SW 1271 (cell line): ENCODE data around the gene RASSF8.
A peak's percentile ranks its signal among the peaks of the same experiment; 100 is the strongest.

Experiments
- DNase-seq, 2 experiments: peaks; one replicate each; lab custom pipeline; 2025; lab: John Stamatoyannopoulos, UW

The RASSF8 gene

DNA sequence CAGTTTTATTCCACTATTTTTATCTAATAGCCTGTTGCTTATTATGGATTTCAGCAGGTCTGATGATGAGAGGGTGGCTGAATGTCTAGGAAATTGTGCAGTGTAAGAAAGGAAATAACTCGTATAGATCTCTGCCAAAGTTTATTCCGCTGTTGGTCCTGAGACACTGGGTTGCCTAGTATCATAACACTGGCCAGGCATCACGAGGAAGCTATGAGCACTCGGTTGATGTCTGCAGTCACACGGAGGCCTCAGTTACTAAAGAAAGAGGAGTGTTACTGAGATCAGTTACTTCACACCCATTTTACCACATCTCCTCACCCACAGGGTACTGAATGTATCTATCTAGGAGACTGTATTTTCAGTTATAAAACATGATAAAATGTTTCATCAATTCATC is 144.5 kb downstream of the RASSF8 start:
- DNase-seq, result no peak

- DNase-seq, result no peak
Measured at GRCh38 chr12:26106347-26106746, 147.9 kb downstream of the RASSF8 start.

DNA sequence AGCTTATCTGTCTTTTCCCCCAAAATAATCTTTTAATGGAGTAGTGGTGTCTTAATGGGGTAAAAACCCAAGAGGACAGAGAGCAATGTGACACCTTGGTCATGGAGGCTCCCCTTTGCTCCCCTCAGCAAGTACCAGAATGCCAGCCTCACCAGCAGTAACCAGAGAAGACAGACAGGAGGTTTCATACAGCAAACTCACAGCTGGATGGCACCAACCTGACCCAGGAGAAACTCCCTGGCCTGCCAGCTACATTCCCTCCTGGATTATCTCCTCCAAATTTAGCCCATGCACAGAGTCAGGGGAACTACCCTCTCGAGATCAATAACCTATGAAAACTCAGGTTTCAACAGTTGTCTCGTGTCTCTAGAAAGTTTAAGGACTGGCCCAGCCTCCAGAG is 150.4 kb downstream of the RASSF8 start:
- DNase-seq, result no peak

- no peak for DNase-seq
Measured at GRCh38 chr12:26109343-26109881, 150.9 kb downstream of the RASSF8 start.

DNA sequence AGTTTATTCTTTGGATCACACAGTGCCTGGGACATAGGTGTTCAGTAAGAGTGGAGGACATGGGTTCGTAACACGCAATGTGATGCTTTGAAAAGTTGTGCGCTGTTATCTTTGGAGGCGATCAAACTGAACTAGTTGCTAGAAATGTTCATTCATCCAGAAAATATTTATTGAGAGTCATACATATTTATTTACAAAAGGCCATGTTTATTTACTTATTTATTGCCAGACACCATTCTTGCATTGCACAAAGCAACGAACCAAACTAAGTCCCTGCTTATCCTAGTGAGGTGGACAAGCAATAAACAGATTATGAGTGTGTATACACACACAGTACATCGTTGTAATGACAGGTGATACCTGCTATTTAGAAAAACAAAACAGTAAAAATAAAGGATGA is 153.8 kb downstream of the RASSF8 start:
- no peak for DNase-seq

DNA sequence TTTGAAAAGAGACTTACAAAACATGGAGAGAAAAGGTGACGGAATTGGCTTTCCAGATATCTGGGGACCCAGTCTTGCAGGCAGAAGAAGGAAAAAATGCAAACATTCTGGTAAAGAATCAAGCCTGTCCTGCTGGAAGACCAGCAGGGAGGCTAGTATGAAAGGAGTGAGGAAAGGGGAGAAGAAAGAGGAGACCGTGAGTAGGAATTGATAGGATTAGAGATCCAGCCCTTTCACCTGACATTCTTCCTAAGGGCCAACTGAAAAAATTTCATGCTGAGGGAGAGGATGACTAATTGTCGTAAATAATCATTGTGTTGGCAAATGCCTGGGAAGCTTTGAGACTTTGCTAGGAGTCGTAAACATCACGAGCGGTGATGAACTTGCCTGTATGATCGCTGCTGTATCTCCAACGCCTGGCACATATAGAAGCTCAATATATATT is 154.2 kb downstream of the RASSF8 start:
- DNase-seq, result no peak

- no peak for DNase-seq
Measured at GRCh38 chr12:26113181-26113654, 154.7 kb downstream of the RASSF8 start.

DNA sequence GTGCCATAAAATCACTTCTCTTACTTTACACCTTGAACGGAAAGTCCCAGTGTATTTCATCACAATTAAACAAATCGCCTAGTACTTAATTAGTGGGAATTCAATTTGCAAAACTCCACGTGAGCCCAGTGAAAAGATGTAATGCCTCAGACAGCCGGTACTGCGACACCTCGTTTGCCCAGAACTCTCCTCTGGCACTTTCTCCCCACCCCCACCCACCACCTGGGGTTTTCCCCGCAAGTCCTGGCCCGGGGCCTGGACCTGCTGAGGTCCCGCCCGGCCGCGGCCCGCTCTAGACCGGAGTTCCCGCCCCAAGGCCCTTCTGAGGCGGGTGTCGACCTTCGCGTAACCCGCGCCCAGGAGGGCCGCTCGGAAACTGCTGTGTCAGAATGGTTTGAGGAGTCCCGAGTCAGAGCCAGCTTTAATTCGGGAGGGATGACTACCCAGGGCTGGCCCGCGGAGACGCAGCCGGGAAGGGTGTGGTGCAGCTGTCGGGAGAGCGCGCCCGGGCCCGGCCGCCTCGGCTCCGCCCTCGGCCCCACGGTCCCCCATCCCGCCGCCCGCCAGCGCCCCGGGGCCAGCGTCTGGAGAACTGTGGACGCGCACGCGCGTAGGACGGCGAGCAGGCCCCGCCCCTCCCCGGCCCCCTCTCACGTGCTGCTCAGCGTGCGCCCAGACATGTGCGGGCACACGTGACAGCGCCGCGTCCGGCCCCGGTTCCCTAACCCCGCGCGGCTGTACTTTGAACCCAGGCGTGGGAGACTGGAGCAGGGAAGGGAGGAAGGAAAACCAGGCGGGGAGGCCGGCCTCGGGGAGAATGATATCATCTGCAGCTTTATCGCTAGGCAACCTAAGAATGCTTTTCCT is 155.6 kb downstream of the RASSF8 start:
- peak; percentile 74 to 84 for DNase-seq

- no peak for DNase-seq
Measured at GRCh38 chr12:26114720-26115401, 156.4 kb downstream of the RASSF8 start.

DNA sequence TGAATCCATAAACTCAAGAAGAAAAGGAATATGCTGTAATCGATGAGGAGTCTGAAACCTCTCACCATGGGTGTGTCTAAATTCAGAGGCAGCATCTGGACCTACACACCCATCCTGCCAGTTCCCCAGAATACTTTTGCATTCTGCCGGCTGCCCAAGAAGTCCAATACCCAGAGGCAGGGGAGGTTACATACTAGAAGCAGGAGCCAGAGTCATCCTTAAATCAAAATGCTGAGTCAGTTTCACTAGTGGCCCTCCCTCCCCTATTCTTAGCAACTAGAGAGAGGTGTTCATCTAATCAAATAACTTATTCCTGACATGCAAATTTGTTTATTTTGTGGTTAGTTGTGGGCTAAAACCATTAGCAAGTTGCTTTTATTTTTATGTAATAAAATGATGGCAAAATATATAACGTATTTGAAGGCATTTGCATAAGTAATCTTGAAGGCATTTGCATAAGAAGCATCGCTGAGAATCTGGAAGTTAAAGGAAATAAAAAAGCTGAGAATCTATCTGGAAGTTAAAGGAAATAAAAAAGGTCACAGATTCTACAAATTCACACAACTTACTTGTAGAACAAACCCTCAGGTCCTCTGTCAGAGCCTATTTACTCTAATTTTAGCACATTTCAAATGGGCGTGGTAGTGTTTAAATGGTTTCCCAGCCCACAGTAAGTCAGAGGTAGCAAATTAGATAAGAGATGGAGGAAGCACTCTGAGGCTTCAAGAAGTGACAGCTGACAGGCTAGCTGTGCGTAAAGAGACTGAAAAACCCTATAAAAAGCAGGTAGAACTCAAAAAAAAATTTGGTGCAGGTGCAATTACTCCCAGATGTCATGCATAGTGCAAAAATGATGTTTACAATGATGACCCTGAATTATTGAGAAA is 158.6 kb downstream of the RASSF8 start:
- no peak for DNase-seq

- DNase-seq, result no peak
Measured at GRCh38 chr12:26118308-26118707, 159.8 kb downstream of the RASSF8 start.

DNA sequence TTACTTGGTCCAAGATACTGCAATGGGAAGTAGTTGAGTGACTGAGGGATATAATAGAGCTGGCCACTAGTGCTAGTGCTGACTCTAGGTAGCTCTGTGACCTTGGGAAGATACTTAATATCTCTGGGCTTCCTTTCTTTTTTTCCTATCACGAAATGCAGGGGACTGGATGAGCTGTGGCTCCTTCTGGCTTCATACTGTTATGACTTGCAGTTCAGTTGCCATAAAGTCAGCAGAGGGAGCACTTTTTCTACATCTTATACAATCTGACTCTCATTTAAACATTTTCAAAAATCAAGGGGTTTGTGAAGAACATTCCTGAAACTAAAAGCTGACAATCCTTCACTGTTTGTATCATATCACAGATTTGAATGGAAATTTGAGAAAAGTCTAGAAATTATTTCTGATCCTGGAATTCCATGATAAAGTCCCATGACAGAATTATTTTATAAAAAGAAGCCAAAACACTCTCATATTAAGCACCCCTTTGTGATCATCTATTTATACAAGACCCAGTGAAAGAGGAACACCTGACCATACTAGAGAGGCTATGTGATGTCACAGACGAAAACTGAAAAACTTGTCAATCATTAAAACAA is 161.0 kb downstream of the RASSF8 start:
- DNase-seq, result peak; percentile 32 to 85

DNA sequence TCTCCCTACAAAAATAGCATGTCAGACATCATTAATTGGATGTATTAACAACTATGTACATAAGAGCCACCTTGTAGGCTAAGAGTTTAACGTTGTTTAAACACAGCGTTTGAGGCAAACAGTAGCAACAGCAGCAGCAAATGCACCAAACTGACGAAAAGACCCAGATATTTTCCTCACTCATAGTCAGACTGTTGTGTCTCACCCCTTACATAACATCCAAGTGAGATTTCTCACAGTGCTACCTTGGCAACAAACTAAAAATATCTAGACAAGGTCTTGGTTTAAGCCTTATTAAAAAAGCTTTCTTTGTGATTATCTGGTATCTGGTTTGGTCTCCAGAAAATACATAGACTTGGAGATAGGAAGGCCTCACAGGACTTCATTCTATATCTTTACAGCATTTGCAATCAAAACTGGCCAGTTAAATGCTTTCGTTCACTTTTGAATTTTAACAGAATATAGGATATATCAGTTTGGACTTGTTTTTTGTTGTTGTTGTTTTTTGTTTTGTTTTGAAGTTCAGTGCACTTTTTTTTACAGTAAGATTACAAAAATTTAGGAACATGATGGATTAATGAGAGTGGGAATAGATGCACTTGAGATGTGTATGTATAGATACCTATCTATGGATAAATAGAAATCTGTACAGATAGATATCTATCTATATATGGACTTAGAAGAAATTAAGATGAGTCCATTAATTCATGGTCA is 162.2 kb downstream of the RASSF8 start:
- DNase-seq, result no peak

- no peak for DNase-seq
Measured at GRCh38 chr12:26121323-26122060, 163.0 kb downstream of the RASSF8 start.

DNA sequence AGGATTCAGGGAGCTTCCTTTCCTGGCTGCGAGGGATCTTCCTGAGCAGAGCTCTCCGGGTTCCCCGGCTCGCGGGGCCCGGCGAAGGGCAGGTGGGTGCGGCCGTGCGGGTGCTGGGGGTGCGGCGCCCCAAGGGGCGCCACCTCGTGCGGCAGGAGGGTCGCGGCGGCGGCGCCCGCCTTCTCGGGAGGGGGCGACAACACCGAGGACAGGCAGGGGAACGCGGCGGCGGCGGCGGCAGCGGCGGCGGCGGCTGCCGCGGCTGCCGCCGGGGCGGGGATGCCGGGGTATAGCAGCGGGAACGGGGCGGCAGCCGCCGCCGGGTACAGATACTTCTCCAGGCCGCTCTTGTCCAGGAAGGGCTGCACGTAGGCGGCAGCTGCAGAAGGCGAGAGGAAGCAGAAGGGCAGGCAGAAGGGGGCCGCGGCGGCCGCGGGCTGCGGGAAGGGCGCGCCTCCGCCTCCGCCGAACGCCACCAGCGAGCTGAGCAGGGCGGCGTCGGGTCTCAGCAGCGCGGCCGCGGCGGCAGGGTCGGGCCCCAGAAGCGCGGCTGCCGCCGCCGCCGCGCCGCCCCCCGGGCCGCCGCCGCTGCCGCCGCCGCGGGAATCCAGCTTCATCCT is 163.7 kb downstream of the RASSF8 start:
- DNase-seq, result no peak

GRCh38 chr12:26122681-26123481 is 164.4 kb downstream of the RASSF8 start:
- peak in 1 of 2 experiments; percentile 12 for DNase-seq

DNA sequence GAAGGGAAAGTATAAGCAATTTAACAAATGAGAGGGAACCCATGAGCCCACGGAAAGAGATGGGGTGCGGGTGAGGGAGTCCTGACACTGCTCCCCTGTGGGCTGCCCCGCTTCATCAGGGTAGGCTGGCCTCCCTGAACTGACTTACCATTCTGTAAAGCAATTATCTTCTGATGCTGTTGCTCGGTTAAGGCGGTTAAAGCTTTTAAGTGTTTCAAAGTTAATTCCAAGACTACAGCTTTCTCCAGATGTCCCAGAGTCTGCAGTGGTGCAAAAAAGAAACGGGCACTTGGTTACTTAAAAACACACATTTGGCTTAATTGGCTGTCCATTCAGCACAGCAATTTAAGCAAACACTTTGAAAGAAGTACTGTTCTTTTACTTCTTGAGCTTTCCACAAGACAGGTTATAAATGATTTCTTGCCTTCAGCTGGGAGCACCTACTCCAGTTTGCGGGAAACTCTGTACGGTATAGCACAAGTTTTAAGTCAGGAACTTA is 165.0 kb downstream of the RASSF8 start:
- DNase-seq, result peak in 1 of 2 experiments; percentile 13
